Heart left ventricle (tissue), 13 donors: Measurements from ENCODE around the gene MTNR1A.

ENCODE experiments used
- POLR2A ChIP-seq, 2 donors: fragments of 450-650 bp; IDR thresholded peaks; one replicate each; pipeline ENCODE4 v1.6.1; 2017; ENCODE audit warnings: antibody characterized with exemption in 2 of 2, mild to moderate bottlenecking in 2 of 2, moderate library complexity in 2 of 2
- TF ChIP-seq, protein P1 (sequence below), 12 donors: fragments of 200-600 bp; sonication (generic) in 4 of 12; IDR thresholded peaks; one replicate each; pipeline versions ENCODE4 v1.5.0 to v1.8.0; 2018 to 2022; ENCODE audit warnings: antibody characterized with exemption in 12 of 12, mild to moderate bottlenecking in 5 of 12
- donor health status: ischemic (EF 13 %, LVEDD 7.1; RV severe dilation, severe dysfunction).
- donor health status: DM: no; HTN: yes; CAD: no.
- donor health status: DM: no; HTN: no; CAD: no.
- donor health status: ischemic (EF 25% LVEDD 6.9; RV normal size, moderate dysfunction).
- donor health status: ischemic (EF 25% LVEDD 5.7; RV mildly dilated, moderate dysfunction).
- donor health status: ischemic (EF 35%, LVEDD 5.7; RV mildly dilated, moderate dysfunction).
- donor health status: nonischemic (EF 11% LVEDD 7.7; RV severe dilation, severe dysfunction).
- donor health status: DM: yes; HTN: yes; CAD: no.
- donor health status: PGD.
- donor health status: ischemic (EF 29% LVEDD 5.4; RV normal size, mild dysfunction).
- donor health status: nonischemic (EF 23%, LVEDD 6.1; RV moderate dilation, normal function).

GRCh38 chr4:186494496-186494895 is 60.9 kb downstream of the MTNR1A start:
- TF ChIP-seq, protein P1, sequence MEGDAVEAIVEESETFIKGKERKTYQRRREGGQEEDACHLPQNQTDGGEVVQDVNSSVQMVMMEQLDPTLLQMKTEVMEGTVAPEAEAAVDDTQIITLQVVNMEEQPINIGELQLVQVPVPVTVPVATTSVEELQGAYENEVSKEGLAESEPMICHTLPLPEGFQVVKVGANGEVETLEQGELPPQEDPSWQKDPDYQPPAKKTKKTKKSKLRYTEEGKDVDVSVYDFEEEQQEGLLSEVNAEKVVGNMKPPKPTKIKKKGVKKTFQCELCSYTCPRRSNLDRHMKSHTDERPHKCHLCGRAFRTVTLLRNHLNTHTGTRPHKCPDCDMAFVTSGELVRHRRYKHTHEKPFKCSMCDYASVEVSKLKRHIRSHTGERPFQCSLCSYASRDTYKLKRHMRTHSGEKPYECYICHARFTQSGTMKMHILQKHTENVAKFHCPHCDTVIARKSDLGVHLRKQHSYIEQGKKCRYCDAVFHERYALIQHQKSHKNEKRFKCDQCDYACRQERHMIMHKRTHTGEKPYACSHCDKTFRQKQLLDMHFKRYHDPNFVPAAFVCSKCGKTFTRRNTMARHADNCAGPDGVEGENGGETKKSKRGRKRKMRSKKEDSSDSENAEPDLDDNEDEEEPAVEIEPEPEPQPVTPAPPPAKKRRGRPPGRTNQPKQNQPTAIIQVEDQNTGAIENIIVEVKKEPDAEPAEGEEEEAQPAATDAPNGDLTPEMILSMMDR (IDR thresholded peaks at IDR 0.05), result no peak
- TF ChIP-seq POLR2A (IDR thresholded peaks at IDR 0.05), result no peak
